Activated naive CD4-positive, alpha-beta T cell treated with anti-CD3 and anti-CD28 coated beads, Interleukin-2, amount 50 U/mL, for 72 hours (primary cell): ENCODE measurements around the gene FOXF1. TPM values are rescaled to one million over a fixed set of nuclear protein-coding genes. Genes with fewer than 3 reads are reported as not detected.

Experiments used
- ATAC-seq, 2 donors: fragments of 150-1000 bp; cut with Tn5 transposase; 2 replicates each; pipeline ENCODE4 v1.10.0; 2021; ENCODE audit warnings: mild to moderate bottlenecking in 2 of 2, moderate library complexity in 2 of 2
- DNase-seq, 2 donors: peaks; one replicate each; pipeline ENCODE4 v3.0.0; 2021 to 2022; ENCODE audit warnings: low spot score in 2 of 2
- H3K27ac Mint-ChIP-seq, 2 donors: one replicate each; pipeline ENCODE4 v1.8.0; 2022; ENCODE audit warnings: mild to moderate bottlenecking in 2 of 2, mixed read lengths in 2 of 2
- H3K36me3 Mint-ChIP-seq, 2 donors: one replicate each; pipeline ENCODE4 v1.8.0; 2022; ENCODE audit warnings: mixed read lengths in 2 of 2
- H3K9me3 Mint-ChIP-seq, 2 donors: one replicate each; pipeline ENCODE4 v1.8.0; 2022; ENCODE audit warnings: mixed read lengths in 2 of 2
- total RNA-seq, 2 donors: library from RNA; stranded (reverse); gene quantifications; one replicate each; pipeline ENCODE4 v1.2.3, GENCODE V29; 2022

FOXF1 gene
- total RNA-seq, result not detected

DNA sequence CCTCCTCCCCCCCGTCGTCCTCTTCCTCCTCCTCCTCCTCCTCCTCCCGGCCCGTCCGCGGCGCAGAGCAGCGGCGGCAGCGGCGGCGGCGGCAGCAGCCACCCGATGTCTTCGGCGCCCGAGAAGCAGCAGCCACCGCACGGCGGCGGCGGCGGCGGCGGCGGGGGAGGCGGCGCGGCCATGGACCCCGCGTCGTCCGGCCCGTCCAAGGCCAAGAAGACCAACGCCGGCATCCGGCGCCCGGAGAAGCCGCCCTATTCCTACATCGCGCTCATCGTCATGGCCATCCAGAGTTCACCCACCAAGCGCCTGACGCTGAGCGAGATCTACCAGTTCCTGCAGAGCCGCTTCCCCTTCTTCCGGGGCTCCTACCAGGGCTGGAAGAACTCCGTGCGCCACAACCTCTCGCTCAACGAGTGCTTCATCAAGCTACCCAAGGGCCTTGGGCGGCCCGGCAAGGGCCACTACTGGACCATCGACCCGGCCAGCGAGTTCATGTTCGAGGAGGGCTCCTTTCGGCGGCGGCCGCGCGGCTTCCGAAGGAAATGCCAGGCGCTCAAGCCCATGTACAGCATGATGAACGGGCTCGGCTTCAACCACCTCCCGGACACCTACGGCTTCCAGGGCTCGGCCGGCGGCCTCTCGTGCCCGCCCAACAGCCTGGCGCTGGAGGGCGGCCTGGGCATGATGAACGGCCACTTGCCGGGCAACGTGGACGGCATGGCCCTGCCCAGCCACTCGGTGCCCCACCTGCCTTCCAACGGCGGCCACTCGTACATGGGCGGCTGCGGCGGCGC is at the start of gene FOXF1:
TSS of gene FOXF1 (plus strand) at position 63 of the 797 bp plus-strand sequence. CDS start at position 106, 43 bp downstream.
- DNase-seq (peak in 1 of 2 donors; percentile 39), ATAC-seq (no peak)
- Mint-ChIP-seq H3K27ac (no peak within 1 kb of the TSS), H3K9me3 (no peaks in the 10 kb centered on the region), H3K36me3 (peaks cover 7 to 12% of the 10 kb centered on the region in 2 donors)

DNA sequence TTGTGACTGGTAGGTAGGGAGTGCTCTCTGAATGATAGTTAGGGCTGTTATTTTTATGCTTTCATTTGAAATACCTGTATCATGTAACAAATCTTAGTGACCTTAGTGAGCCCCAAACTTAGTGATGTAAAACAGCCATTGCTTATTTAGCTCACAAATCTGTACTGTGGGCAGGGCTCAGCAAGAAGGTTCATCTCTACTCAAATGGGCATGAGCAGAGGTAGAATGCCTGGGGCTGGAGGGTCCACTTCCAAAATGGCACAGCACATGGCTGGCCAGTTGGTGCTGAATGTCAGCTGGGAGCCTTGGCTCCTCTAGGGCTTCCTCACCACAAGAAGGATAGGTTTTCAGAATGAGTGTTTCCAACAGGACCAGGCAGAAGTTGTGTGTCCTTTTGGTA is 49.3 kb upstream of the FOXF1 start:
- DNase-seq, result no peak
- Mint-ChIP-seq H3K27ac (no peak overlapping the region), H3K36me3 (peaks cover 6 to 14% of the 10 kb centered on the region in 2 donors), H3K9me3 (peaks cover 23 to 26% of the 10 kb centered on the region in 2 donors)
- ATAC-seq, result no peak

DNA sequence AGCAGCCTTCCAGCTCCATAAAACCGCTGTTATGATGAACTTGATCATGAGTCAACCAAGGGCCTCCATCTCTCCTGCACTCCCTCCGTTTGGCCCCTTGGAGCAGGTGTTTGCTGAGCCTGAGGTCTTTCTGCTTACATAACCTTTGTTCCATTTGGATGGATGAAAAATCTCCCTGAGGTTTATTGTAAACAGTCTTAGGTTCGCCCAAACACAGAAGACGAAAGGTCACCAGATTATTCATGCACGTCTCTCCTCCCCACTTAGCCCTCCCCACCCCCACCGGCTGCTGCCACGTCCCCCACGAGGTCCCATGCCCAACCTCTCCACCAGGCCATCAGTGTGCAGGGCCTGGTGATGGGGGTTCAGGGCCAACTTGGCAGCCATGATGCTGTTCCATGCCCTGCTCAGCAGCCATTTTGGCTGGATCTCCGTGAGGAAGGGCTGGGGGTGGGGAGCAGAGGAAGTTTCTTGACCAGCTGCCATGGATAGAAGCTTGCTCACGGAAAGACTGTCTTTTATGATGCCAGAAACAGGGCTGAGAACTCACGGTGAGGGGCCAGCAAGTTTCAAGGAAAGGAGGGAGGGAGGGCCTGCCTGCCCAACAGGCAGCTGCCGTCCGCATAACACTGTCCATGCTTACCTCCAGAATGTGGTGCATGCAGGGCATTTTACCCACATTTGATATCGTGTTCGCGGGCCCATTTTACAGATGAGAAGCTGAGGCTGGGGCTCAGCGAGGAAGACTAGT is 47.8 kb upstream of the FOXF1 start:
- H3K27ac Mint-ChIP-seq, result no peak overlapping the region
- peaks cover 23 to 26% of the 10 kb centered on the region in 2 donors for H3K9me3 Mint-ChIP-seq
- no peak for ATAC-seq
- H3K36me3 Mint-ChIP-seq, result peaks cover 6 to 14% of the 10 kb centered on the region in 2 donors
- DNase-seq, result no peak

DNA sequence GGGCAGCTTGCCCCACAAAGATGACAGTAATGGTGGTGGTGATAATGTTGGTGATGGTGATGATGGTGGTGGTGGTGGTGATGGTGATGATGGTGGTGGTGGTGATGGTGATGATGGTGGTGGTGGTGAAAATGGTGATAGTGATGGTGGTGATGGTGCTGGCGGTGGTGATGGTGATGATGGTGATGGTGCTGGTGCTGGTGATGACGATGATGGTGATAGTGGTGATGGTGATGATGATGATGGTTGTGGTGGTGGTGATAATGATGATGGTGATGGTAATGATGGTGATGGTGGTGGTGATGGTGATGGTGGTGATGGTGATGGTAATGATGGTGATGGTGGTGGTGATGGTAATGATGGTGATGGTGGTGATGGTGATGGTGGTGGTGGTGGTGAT is 46.3 kb upstream of the FOXF1 start:
- DNase-seq, result no peak
- ATAC-seq, result no peak
- Mint-ChIP-seq H3K9me3 (peaks cover 23 to 26% of the 10 kb centered on the region in 2 donors), H3K36me3 (peaks cover 6 to 14% of the 10 kb centered on the region in 2 donors), H3K27ac (no peak overlapping the region)

DNA sequence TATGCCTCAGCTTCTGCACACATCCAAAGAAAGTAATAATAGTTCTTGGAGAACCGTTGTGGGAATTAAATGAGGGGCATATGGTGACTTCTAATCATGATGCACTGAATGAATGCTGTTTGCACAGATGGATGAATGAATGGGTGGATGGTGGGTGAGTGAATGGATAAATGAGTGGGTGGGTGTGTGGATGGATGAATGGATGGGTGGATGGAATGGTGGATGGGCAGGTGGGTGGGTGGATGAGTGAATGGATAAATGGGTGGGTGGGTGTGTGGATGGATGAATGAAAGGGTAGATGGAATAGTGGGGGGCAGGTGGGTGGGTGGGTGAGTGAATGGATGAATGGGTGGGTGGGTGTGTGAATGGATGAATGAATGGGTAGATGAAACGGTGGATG is 44.9 kb upstream of the FOXF1 start:
- Mint-ChIP-seq H3K27ac (no peak overlapping the region), H3K9me3 (peaks cover 21 to 23% of the 10 kb centered on the region in 2 donors), H3K36me3 (peaks cover 6 to 9% of the 10 kb centered on the region in 2 donors)
- DNase-seq (no peak), ATAC-seq (no peak)

DNA sequence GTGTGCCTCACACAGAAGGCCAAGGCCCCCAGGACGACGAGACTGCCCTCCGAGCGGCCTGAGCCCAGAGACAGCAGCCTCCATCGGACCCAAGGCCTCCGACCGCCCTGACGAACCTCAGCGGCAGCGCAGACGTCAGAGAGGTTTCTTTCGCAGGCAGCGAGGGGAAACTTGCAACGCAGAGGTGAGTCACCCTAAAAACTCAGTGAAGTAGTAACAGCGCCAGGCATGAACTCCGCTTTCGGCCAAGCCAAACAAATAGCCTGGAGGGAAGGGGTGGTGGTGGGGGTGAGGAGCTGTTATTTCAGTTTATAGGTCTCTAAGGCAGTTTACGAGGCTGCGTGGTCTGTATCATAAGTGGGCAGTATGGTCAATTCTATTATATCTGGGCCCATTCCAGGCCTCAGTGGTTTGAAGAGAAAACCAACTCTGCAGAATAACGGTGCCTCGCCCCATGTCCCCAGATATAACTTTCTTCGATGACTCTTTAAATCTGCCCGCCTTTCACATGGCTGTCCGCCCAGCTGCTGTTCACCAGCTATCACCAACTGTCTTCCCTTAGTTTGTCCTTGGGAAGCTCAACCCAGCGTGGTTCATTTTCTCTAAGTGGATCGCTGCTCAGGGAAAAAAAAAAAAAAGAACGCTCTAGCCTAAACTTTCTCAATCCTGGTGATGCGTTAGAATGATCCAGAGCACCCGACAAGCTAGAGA is 43.5 kb upstream of the FOXF1 start:
- peaks cover 10% of the 10 kb centered on the region in 2 donors for H3K9me3 Mint-ChIP-seq

DNA sequence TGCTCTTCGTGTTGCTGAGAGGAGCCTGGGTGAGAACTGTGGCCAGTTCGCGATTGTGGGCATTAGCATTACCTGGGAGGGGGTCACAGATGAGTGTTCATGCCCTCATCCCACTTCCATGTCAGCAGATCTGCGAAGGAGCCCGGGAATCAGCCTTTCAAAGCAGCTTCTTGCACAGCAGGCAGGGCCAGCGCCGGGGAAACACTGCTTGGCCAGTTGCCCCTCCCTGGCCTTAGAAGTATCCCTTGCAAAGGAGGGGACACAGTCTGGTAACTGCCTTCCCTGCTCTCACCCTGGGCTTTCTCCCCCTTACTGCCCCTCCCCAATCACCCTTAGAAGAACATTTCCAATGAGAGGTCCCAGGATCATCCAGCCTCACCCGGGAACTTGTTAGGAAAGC is 42.8 kb upstream of the FOXF1 start:
- H3K36me3 Mint-ChIP-seq, result no peaks in the 10 kb centered on the region
- ATAC-seq (no peak), DNase-seq (no peak)
- no peak overlapping the region for H3K27ac Mint-ChIP-seq
- H3K9me3 Mint-ChIP-seq, result peaks cover 10% of the 10 kb centered on the region in 2 donors

More for the DNA sequence above, 43.5 kb upstream of the FOXF1 start:
- peaks cover 0 to 1% of the 10 kb centered on the region in 2 donors for H3K36me3 Mint-ChIP-seq
- H3K27ac Mint-ChIP-seq, result no peak overlapping the region
- ATAC-seq (no peak), DNase-seq (no peak)

DNA sequence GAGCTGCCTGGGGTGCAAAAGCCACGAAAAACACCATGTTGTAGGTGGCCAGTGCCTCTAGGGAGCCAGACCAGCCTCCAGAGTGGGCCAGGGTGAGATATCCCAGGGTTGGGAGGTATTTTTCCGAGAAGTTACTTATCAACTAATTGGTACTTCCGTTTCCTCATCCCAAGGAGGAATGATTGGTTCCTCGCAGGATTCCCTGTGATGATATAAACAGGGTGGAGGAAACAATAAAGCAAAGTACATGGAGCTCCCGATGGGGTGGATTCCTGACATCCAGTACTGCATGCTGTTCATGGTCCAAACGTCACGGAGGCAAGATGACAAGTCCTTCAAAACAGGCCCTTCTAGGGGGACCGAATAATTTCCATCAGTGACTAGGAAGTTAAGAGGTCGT is 39.4 kb upstream of the FOXF1 start:
- ATAC-seq, result no peak
- Mint-ChIP-seq H3K27ac (no peak overlapping the region), H3K36me3 (no peaks in the 10 kb centered on the region), H3K9me3 (no peaks in the 10 kb centered on the region)
- no peak for DNase-seq

DNA sequence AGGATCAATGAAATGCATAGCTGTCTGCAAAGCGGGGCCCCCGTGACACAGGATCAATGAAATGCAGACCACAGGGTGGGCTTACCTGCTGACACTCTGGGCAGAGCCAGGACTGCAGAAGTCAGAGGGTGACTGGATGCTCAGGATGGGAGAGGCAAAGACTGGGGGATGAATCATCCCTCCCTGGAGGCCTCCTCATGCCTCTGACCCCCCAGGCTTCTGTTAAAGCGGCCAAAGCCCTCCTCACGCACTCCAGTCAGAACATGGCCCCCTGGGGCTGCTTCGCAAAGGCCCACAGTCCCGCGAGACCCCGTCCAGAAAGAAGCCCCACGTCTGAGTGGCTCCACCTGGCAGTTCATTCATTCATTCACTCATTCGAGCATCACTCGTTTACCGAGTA is 38.4 kb upstream of the FOXF1 start:
- ATAC-seq (no peak), DNase-seq (no peak)
- no peaks in the 10 kb centered on the region for H3K9me3 Mint-ChIP-seq
- H3K36me3 Mint-ChIP-seq, result no peaks in the 10 kb centered on the region
- H3K27ac Mint-ChIP-seq, result no peak overlapping the region

DNA sequence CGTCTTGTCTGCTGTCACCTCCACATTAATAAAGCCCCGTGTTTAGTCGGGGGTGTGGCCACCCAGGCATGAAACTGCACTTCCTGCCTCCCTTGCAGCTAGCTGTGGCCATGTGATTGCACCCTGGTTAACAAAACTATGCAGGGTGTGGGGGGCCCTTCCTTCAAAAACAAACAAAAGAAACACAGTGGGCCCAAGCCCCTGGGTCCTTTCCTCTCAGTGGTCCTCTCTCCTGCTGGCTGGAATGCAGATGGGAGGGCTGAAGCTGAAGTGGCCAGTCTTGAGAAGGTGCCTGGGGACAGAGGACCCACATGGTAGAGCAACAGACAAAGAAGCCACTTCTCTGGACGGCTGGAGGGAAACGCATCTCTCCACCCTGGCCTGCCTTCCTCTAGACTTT is 38.0 kb upstream of the FOXF1 start:
- no peaks in the 10 kb centered on the region for H3K9me3 Mint-ChIP-seq
- H3K36me3 Mint-ChIP-seq, result no peaks in the 10 kb centered on the region
- DNase-seq, result no peak
- no peak for ATAC-seq
- H3K27ac Mint-ChIP-seq, result no peak overlapping the region

DNA sequence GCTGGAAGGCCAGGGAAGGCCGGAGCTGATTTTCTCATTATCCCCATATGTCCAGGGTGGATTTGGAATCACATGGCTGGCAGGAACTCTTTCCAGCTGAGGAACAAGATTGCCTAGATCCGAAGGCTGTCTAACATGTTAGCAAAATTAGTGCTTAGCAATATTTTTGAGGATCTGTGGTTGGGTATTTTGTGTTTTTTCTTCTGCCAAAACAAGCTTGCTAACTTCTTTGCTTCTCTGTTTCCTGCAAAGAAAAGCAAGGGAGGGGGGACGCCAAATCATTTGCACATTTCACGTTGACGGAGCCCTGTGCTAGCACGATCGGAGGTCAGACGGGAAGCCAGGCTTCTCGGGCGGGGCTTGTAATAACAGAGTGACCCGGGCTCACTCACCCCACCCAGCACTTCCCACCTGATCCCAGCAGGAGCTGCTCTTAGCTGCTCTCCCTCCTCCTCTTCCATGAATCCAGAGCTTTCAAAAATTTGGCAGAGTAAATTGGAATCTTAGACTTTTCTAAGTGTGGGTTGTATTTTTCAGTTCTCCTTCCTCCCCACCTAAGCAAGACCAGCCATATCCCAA is 33.3 kb upstream of the FOXF1 start:
- no peak for ATAC-seq
- no peaks in the 10 kb centered on the region for H3K36me3 Mint-ChIP-seq
- H3K27ac Mint-ChIP-seq, result no peak overlapping the region
- H3K9me3 Mint-ChIP-seq, result no peaks in the 10 kb centered on the region
- DNase-seq, result no peak

DNA sequence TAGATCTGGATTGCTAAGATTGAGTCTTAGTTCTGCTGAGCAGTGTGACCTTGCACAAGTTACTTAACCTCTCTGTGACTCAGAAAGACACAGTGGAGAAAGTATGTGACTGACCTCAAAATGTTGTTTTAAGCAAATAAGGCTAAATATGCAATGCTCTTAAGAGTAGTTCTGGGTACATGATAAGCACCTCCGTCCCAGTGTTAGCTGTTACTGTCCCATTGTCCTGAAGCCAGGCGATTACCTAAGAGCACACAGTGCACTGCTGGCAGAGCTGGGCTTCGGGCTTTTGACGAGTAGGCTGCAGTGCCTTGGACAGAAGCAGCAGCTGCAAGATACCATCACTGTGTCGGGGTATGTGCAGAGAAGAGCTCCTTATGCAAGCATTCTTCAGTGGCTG is 32.7 kb upstream of the FOXF1 start:
- ATAC-seq (no peak), DNase-seq (no peak)
- Mint-ChIP-seq H3K27ac (no peak overlapping the region), H3K36me3 (no peaks in the 10 kb centered on the region), H3K9me3 (no peaks in the 10 kb centered on the region)

DNA sequence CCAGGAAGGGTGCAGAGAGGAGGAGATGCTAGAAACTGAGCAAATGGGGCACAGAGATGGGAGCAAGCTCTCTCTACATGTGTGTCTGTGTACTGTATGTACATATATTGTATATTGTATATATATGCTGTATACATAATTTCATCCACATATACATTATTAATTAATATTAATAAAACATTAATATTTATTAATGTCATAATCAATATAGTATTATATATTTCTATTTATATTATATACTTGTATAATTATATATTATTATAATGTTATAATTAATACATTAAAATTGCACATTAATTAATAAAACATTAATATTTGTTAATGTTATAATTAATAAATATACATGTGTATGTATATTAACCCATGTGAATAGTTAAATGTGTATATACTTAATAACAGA is 31.5 kb upstream of the FOXF1 start:
- no peak overlapping the region for H3K27ac Mint-ChIP-seq
- DNase-seq, result no peak
- H3K36me3 Mint-ChIP-seq, result no peaks in the 10 kb centered on the region
- H3K9me3 Mint-ChIP-seq, result no peaks in the 10 kb centered on the region
- ATAC-seq, result no peak

DNA sequence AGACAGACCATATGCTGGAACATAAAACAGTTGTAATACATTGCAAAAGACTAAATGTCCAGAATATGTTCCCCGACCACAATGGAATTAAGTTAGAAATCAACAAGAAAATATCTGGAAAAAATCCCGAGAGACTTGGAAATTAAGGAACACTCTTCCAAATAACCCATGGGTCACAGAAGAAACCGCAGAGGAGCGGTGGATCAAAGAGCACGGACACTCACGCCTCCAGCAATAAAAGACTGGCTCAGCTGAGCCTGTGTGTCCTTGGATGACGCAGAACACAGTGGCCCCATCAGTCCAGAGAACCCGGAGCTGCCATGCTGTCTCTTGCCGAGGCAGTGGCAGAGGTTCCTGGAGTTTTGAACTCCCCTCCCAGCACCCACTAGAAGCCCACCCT is 30.9 kb upstream of the FOXF1 start:
- H3K27ac Mint-ChIP-seq, result no peak overlapping the region
- ATAC-seq (no peak), DNase-seq (no peak)
- H3K36me3 Mint-ChIP-seq, result no peaks in the 10 kb centered on the region
- peaks cover 0 to 4% of the 10 kb centered on the region in 2 donors for H3K9me3 Mint-ChIP-seq

DNA sequence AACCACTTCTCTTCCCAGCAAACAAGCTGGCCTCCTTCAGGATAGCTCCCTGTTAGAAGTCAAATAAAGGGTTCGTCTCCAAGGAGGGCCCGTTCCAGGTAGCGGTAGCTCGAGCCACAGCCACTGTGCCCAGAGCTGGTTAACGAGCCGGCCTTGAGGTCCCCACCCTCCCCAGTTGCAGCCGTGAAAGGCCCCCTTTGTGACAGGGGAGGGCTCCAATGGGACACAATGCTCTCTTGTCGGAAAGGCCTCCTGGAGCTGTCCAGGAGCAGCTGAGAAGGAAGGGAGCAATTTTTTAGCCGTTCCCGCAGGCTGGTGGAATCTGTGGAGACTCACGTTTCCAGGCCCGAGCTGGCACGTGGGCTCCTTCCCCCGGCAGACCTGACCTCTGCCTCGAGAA is 29.9 kb upstream of the FOXF1 start:
- DNase-seq (no peak), ATAC-seq (no peak)
- Mint-ChIP-seq H3K9me3 (peaks cover 0 to 4% of the 10 kb centered on the region in 2 donors), H3K27ac (no peak overlapping the region), H3K36me3 (no peaks in the 10 kb centered on the region)

DNA sequence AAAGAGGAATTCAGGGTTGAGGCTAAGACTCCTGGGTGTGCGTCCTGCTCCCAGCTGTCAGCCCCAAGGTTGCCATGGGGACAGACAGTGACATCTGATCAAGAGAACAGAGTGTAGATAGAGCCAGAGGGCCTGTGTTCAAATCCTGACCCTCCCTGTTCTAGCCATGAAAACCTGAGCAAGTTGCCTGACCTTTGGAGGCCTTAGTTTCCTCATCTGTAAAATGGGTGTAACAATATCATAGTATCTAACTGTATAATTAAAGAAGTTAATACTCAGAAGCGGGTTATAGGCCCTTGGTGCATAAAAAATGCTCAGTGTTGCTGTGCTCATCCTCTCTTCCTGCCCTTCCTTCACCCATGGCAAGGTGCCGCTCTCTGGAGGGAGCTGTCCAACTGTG is 28.7 kb upstream of the FOXF1 start:
- DNase-seq (no peak), ATAC-seq (no peak)
- H3K27ac Mint-ChIP-seq, result no peak overlapping the region
- H3K9me3 Mint-ChIP-seq, result peaks cover 0 to 4% of the 10 kb centered on the region in 2 donors
- no peaks in the 10 kb centered on the region for H3K36me3 Mint-ChIP-seq

DNA sequence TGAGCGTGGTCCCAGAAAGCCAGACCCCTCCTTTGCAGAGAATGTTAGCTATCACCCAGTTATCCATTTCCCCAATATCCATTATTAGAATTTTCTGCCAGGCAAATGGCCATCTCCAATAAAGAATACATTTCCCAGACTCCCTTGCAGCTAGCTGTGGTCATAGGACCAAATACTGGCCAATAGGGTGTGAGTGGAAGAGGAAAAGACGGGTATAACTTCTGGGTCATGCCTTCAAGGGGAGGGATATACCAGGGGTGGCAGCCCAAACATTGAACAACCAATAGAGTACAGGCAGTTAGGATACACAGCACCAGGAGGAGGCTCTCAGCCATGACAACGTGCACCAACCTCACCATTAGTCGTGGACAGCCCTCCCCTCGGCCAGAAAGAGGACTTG is 26.1 kb upstream of the FOXF1 start:
- Mint-ChIP-seq H3K27ac (no peak overlapping the region), H3K9me3 (peaks cover 0 to 4% of the 10 kb centered on the region in 2 donors), H3K36me3 (no peaks in the 10 kb centered on the region)
- no peak for DNase-seq
- no peak for ATAC-seq
